AG04449 (cell line): ENCODE data around the gene ATP5F1B.

Experiments
- CTCF ChIA-PET: fragments of 350-600 bp; formaldehyde crosslinking; extraction: SDS; loops from one replicate; lab custom pipeline; 2021; ENCODE audit warnings: antibody characterized with exemption; lab: Yijun Ruan, JAX
- POLR2A ChIA-PET: fragments of 400-600, 350-600 bp; formaldehyde crosslinking; extraction: SDS; loops from one replicate; lab custom pipeline; 2020; ENCODE audit warnings: antibody characterized with exemption, inconsistent platforms; lab: Yijun Ruan, JAX
- DNase-seq: peaks from one replicate; pipeline ENCODE4 v3.0.0-alpha.2; 2010; ENCODE audit warnings: low read depth, low spot score
- H3K4me3 ChIP-seq: 2 replicates; pipeline ENCODE4 v1.5.1; 2011; ENCODE audit warnings: low read depth, mild to moderate bottlenecking, control low read depth, low read length
- CTCF ChIP-seq: IDR thresholded peaks from one replicate; pipeline ENCODE4 v1.5.1; 2011; ENCODE audit warnings: mild to moderate bottlenecking, moderate library complexity, low read length, control low read depth, inconsistent platforms; ENCODE audit not compliant: insufficient read depth; ENCODE audit errors: missing control alignments

Gene ATP5F1B

GRCh38 chr12:56604355-56604754 is 41.4 kb downstream of the ATP5F1B start:
- no peak for DNase-seq
- CTCF ChIA-PET = interaction anchor here (1.5 to 7.2 kb wide), 2 partner anchors 25 to 90 kb away, joined by 3 to 44 read pairs; no protein-coding TSS in a partner anchor
- TF ChIP-seq CTCF = no peak
- no peak overlapping the region for H3K4me3 ChIP-seq
- POLR2A ChIA-PET = interaction anchor here (0.6 kb wide), 1 partner anchor 24 kb away, joined by 3 read pairs; no protein-coding TSS in a partner anchor

GRCh38 chr12:56602239-56602638 is 43.5 kb downstream of the ATP5F1B start:
- ChIA-PET POLR2A (interaction anchor here (1.1 kb wide), 1 partner anchor 26 kb away, joined by 5 read pairs; no protein-coding TSS in a partner anchor), CTCF (interaction anchor here (0.9 to 7.2 kb wide), 10 partner anchors 8 to 88 kb away, joined by 3 to 44 read pairs (median 4); no protein-coding TSS in a partner anchor)
- DNase-seq = no peak
- H3K4me3 ChIP-seq = no peak overlapping the region
- no peak for TF ChIP-seq CTCF

- TF ChIP-seq CTCF = peak; percentile 16
- CTCF ChIA-PET = interaction anchor here (0.9 to 7.2 kb wide), 9 partner anchors 8 to 88 kb away, joined by 3 to 44 read pairs (median 4); no protein-coding TSS in a partner anchor
- DNase-seq = no peak
- POLR2A ChIA-PET = interaction anchor here (1.0 to 1.1 kb wide), 2 partner anchors 27 to 35 kb away, joined by 3 to 5 read pairs; no protein-coding TSS in a partner anchor
- no peak overlapping the region for H3K4me3 ChIP-seq
Observed at GRCh38 chr12:56601503-56601902, 44.3 kb downstream of the ATP5F1B start.

- H3K4me3 ChIP-seq = no peak overlapping the region
- POLR2A ChIA-PET = interaction anchor here (0.9 kb wide), 1 partner anchor 36 kb away, joined by 4 read pairs; no protein-coding TSS in a partner anchor
- no peak for TF ChIP-seq CTCF
- DNase-seq = no peak
- CTCF ChIA-PET = interaction anchor here (1.5 to 7.2 kb wide), 5 partner anchors 9 to 87 kb away, joined by 3 to 44 read pairs (median 4); no protein-coding TSS in a partner anchor
Observed at GRCh38 chr12:56600753-56601152, 45.0 kb downstream of the ATP5F1B start.

GRCh38 chr12:56599797-56600196 is 46.0 kb downstream of the ATP5F1B start:
- no peak for DNase-seq
- ChIA-PET POLR2A (no interaction called here), CTCF (interaction anchor here (1.3 to 7.2 kb wide), 5 partner anchors 13 to 86 kb away, joined by 3 to 44 read pairs (median 3); no protein-coding TSS in a partner anchor)
- no peak for TF ChIP-seq CTCF
- no peak overlapping the region for H3K4me3 ChIP-seq

GRCh38 chr12:56599041-56599440 is 46.7 kb downstream of the ATP5F1B start:
- ChIA-PET CTCF (interaction anchor here (1.3 to 7.2 kb wide), 4 partner anchors 13 to 85 kb away, joined by 3 to 44 read pairs (median 10); no protein-coding TSS in a partner anchor), POLR2A (no interaction called here)
- no peak for TF ChIP-seq CTCF
- no peak overlapping the region for H3K4me3 ChIP-seq
- DNase-seq = no peak
